HG03520 (cell line): ENCODE measurements around the gene KCNQ5.

ENCODE experiments used
- ATAC-seq: cut with Tn5 transposase; IDR thresholded peaks from one replicate; pipeline ENCODE4 v1.9.1; 2021; ENCODE audit warnings: mild to moderate bottlenecking, moderate library complexity; ENCODE audit not compliant: unreplicated experiment

The KCNQ5 gene

DNA sequence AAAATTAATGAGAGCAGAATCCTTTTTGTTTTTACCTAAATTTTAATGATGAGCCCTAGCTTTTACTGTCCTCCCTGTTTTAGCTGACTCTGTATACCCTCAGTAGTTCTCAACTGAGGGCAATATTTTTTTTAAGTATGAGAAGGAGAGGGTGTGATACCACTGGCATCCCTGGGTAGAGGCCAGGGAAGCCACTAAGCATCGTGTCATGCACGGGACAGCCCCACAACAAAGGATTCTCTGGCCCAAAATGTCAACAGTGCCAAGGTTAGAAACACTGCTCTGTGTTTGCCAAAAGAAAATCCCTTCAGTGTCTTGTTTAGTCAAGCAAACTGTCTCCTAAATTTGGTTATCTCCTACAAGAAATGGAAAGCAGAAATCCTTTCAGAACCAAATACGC lies 210.4 kb downstream of the KCNQ5 start:
- ATAC-seq: no peak

DNA sequence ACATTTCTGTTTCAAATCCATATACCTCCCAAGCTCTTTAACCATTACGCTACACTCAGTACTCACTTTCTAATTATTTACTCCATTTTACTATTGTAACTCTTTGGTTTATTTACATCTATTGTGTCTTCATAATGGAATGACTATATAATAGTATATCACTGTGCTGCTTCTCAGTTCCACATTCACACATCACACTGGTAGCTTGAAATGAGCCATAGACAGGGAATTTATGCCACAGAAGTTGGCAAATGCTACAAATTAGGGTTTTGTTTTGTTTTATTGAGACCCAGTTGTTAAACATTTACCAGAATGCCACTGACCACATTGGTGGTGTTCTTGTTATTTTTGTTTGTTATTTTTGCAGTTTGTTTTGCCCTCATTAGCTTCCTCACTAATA lies 213.9 kb downstream of the KCNQ5 start:
- ATAC-seq: no peak

DNA sequence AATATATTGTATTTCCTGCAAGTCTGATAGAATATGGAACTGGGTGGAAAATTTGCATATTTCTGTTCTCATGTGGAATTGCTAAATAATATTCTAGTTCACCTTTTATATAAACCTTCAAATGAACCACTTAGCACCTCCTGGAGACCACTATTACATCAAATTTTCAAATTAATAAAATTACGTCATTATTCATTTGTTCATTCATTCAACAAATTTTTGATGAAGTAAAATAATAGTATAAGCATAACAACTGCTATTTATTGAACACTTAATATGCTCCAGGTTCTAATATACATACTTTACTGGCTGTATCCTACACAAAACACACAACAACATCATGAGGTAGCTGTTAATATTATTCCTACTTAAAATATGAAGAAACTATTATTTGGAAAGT lies 215.1 kb downstream of the KCNQ5 start:
- ATAC-seq: no peak

DNA sequence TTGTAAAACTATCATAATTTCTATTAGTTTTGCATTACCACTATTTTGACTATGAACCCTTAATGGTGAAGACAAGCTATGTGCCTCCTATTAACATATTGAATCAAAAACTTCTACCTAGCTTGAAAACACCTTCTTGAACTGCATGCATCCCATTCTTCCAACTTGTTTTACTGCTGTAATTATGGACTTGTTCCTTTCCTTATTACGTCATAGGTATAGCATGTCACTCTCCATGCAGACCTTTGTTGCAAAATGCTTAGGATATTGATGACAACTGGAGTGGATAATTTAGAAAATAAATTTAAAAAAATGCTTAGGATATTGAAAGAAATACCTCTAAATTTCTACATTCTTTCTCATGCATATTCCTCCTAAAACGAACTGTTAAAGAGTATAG lies 219.3 kb downstream of the KCNQ5 start:
- ATAC-seq: no peak

DNA sequence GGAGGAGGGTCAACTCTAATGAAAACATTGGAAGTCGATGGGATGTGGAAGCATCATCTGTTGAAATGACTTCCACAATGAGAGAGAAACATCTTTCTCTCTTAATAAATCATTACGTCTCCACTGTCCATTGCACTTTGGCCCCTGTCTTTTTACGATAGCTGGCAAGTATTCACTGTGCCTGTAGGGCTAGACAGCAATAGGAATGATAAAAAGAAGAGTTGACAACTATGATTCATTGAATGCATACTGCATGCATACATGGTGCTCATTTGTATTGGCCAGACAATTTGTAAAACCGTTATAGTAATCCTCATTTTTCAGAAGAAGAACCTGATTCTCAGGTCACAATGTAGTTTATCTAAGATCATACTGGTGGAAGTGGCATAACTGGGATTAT lies 220.3 kb downstream of the KCNQ5 start:
- ATAC-seq: no peak

DNA sequence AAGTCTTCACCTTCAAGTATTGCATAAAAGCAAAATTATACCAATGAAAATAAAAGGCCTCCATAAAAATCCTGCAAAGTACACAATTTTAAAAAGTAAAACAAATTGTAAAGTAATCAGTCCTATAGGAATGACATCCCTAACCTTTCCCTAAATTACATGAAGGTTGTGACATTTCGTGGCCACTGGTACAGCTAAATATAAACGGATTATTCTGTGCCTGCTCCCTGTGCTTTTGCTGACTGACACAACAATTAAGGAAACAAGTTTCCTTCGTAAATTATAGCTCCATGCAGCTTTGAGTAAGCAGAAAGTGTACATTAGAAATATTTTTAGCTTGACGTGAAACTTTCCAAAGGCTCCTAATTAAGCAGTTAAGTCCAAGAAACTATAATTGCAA lies 222.8 kb downstream of the KCNQ5 start:
- no peak for ATAC-seq

DNA sequence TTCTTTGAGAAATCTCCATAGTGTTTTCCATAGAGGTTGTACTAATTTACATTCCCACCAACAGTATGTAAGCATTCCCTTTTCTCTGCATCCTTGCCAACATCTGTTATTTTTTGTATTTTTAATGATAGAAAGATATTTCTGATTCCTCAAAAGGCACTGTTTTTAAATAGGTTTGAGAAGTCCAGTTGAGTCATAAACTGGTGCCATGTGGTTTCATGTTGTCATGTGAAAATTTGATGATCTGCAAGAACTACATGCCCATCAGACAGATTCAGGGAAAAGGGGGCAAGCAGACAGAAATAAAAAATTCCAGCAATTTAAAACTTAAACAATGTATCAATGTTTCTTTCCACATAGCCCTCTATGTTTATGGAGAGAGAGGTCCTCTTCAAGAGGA lies 227.5 kb downstream of the KCNQ5 start:
- ATAC-seq: no peak

DNA sequence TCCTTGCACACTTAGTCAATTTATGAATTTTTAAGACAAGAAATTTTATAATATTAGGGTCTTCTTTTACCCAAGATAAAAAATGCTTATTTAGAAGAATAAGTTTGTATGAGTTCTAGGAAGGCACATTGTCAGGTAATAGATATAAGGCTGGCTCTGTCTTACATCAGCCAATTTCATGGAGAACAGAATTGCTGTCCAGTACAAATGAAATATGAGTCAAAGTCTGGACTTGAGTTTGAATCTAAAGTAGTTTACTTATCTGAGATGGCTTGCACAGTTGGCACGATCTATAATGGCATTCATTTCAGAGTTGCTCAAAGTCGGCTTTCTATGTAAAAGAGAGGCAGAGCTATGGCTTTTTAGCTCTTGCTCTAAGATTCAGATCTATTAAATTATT lies 228.2 kb downstream of the KCNQ5 start:
- ATAC-seq: no peak

DNA sequence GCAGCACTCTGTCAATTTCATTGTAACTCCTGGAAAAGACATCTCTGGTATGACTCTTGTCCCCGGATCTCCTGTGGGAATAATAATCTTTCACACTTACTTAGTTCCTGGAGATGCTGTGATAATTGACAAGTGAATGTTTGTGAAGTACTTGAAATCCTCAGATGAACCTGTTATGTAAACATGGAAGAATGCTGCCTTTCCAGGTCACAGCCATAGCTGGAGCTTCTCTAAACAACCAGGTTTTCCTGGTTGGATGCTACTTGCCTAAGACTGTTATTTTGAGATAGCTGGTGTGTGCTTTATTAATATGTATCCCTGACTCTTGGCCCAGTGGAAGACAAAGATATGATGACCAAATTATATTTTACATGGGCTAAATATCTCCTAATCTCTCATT lies 228.6 kb downstream of the KCNQ5 start:
- no peak for ATAC-seq

DNA sequence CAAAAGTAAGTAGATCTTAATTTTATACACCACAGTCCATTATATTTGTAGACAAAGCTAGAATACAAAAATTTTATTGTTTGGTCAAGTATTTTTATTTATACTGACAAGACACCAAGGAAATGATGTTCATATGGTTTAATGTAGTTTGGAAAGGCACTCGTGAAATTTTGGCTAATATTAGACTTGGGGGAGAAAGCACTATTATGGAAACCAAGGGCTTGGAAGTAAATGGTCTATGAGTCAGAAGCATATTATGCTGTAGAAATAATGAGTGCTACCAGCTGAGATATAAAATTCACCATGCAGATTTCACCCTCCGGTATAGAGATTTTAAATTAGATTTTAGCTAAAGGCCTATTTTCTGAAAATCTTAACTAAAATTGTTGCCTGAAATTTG lies 233.6 kb downstream of the KCNQ5 start:
- no peak for ATAC-seq

DNA sequence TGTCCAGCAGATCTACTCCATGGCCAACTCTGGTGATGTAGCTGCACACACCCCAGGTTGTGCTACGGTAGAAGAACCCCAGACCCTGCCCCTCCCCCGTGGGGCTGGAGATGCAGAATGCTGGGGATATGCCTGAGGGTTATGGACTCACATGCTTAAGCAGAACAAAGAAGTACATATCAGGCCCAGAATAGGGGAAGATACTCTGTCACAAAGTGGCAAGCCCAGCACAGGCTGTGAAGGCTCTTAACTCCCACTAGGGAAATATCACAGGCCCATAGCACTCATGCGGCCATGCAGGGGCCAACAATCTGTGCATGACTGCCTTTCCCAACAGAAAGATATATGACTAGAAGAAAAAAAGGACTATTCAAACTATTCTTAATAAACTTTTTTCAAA lies 234.9 kb downstream of the KCNQ5 start:
- no peak for ATAC-seq

DNA sequence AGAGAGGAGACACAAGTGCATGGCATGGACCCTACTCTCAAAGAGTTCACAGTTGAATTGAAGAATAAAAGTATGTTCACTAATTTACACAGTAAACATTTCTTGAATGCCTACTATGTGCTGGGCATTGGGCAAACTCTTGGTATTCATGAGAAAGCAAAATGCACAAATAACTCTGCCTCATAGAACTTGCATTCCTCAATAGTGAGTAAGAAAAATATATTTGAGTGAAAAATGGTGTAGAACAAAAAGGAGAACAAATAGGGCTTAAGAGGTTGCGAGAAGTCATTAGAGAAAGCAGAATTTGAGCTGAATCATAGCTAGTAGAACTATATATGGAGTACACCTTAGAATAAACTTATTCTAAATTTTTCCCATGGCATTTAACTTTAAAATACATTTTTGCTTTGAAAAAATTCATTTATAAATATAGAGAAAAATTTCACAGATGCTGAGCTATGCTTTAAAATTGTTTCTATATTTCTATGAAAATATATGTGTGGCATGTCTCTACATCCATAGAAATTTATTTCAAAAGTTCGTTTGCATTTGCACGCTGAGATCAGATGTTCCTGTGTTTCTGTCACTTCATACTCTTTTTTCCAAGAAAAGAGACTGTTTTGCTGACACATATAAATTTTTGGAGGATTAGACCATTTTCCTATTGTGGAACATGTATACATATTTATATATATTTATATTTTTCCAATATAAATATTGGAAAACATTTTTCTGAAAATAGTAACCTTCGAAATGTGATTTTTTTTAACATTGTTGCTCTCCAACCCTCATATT lies 236.1 kb downstream of the KCNQ5 start:
- ATAC-seq: no peak

DNA sequence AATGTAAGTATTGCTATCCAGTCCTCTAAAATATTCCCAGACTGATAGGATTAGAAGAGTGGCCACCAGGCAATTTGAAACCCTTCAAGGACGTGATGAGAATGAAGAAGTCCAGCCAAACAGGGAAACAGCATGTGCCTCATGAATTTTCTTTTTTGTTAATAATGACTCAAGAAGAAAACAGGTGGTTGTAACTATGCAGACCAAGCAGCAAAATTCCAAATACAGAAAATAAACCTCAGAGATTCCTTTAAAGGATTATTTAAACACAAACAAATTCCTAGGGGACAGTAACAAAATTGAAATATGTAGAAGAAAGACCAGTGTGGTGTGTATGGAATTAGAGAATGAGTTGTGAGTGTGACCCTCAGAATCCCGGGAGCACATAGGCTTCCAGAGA lies 239.2 kb downstream of the KCNQ5 start:
- no peak for ATAC-seq

DNA sequence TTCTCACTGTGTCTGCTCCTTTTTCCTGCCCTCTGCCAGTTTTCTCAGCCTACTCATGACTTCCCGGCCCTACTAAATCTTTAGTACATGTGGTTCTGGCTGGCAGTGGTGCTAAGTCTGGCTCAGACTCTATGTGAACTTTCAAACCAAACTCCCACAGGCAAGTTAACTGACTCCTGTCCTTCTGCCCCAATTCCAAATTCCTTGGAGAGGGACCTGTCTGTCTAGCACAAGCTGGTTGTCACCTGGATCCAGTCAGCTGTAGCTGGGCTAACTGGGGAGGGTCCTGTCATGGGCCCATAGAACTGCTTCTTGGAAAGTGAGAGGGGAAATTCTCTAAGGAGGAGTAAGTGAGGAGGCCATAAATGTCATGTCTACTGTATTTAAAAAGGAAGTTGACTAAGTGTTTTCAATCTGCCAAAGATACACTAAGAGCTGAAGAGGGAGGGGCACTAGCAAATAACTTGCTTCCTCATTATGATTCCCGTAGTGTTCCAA lies 240.1 kb downstream of the KCNQ5 start:
- no peak for ATAC-seq

DNA sequence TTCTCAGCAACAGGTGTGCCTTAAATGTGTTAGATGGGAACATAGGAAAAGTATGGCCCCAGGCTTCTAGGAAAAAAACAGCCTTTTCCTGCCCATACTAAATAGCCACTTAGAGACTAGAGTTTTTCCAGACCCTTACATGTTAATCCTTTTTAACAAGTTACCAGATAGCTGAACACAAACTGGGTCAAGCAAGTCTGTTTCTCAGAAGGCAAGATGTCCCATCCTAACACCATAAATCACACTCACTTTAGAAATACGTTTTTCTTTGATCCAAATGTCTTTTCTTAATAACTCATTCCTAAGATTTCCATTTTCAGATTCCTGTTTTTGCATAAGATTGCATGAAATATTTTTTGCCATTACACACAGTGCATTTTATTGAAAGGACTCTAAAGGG lies 241.3 kb downstream of the KCNQ5 start:
- no peak for ATAC-seq

DNA sequence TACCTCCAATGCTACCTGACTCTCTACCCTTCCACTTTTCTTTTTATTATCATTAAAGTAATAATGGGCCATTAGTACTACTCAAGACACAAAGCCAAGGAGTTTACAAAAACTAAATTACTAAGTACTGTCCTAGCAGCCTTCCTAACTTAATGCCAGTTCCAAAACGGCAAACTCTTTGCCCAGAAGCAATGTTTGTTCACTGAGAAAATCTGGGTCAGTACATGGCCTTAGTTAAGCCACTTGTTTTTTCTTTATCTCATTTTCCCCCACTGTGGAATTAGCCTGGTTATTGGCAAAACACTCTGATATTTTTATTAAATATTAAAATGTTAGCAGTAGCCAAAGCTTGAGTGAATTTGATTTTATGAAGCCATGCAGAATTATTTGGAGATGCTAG lies 242.4 kb downstream of the KCNQ5 start:
- no peak for ATAC-seq

DNA sequence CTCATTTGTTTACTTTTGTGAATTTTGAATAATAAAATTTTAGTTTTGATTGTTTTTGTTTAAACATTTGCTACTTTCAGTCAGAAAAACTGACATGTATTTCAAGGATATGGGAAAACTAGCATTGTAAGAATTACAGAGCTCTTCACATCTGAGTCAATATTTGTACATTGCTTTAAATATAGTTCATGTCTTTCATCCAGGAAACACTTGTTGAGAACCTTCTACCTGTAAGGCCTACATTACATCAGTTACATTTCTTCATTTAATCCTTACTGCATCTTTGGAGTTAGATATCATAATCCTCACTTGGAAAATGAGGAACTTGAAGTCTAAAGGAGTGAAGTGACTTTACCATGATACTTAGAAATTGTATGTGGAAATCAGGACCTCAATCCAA lies 242.9 kb downstream of the KCNQ5 start:
- no peak for ATAC-seq

DNA sequence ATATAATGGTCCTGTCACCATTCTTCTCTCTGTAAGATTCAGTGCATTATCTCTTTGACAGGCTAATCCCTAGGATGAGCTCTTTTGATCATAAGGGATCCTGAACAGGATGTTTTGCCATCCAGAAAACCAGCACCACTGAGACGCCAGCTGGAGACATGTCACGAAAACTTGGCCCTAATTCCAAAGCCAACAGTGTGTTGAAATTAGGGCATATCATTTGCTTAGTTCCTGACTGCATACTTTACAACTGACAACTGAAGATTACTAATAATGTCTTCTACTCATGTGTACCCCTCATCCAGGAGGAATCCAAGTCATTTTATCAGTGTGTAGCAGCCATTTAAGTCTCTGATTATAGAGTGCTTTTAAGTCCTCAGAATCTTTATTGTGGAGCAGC lies 243.6 kb downstream of the KCNQ5 start:
- ATAC-seq: no peak

DNA sequence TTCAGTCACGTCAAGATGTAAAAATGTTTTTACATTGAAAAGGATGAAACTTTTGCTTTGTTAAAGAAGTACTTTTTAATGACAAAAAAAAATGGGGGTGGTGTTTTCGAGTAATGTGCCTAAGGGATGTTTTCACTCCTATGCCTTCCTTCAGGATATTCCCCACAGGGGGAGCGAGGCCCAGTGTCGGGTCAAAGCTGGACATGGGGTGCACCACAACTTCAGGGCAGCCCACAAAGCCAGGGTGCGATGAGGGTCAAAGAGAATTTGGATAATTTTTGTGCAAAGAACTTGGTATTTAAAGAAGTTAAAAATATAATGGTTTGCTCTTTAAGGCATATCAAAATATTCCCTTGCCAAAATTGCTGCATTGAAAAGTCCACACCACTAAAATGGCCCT lies 247.8 kb downstream of the KCNQ5 start:
- no peak for ATAC-seq

DNA sequence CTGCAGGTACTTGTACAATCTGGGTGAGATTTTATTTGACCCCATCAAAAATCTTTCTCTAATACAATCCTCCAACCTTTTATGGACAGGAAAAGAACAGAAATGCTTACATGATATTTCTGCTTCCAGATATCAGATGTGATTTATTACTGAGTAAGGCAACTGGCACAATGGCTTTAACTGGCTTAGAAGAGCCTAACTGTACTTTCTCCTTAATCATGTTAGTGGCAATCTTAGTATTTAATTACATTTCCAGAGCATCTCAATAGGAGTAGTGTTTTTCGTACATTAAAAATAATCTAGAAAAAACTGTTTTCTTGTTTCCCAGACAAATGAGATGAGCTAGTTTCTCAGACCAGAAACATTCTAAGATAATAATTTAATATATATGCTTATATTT lies 251.6 kb downstream of the KCNQ5 start:
- ATAC-seq: no peak

DNA sequence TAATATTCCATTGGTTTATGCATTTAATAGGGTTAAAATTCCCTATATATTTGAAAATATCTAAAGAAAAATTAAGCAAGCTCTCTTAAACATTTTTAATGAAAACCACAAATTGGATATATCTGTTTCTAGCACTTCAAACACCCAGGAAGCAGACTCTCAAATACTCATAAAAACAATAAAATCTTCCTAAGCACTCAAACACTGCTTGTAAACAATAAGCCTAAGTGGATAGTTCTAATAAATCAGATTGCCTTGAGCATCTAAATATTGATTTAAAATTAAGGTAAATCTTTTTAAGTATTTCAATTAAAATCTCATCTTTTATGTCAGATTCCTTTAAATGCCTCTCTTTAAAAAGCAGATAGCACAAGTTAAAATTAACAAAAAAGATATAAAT lies 254.4 kb downstream of the KCNQ5 start:
- no peak for ATAC-seq

DNA sequence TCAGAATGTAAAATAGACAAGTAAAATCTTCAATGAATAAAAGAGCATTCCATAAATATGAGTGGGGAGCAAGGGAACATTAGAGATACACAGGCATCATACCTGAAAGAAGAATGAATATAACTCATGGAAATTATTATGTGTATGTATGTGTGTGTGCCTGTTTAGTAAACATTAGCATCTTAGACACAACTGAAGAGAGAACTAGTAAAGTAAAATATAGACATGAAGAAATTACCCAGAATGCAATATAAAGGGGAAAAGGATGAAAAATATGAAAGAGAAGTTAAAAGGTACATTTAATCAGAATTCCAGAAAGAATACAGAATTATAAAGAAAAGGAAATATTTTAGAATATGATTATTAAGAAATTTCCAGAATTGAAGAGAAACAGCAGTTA lies 264.3 kb downstream of the KCNQ5 start:
- no peak for ATAC-seq

DNA sequence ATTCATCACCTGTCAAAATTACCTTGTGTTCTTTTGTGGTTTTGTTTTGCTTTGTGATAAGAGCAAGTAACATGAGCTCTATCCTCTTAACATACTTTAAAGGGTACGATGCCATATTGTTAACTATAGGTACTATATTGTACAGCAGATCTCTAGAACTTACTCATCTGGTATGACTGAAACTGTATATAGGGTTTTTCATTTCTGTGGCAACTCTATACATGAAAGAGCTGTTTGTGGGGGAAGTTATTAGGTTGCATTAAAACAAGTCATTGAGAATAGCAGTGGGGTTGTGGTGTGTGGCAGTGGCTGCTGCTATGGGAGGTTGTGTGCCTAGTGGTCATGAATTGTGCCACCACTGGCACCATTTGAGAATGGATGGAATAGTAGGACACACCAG lies 268.4 kb downstream of the KCNQ5 start:
- ATAC-seq: no peak
